Measurements from ENCODE around the gene DDAH2.

DNA sequence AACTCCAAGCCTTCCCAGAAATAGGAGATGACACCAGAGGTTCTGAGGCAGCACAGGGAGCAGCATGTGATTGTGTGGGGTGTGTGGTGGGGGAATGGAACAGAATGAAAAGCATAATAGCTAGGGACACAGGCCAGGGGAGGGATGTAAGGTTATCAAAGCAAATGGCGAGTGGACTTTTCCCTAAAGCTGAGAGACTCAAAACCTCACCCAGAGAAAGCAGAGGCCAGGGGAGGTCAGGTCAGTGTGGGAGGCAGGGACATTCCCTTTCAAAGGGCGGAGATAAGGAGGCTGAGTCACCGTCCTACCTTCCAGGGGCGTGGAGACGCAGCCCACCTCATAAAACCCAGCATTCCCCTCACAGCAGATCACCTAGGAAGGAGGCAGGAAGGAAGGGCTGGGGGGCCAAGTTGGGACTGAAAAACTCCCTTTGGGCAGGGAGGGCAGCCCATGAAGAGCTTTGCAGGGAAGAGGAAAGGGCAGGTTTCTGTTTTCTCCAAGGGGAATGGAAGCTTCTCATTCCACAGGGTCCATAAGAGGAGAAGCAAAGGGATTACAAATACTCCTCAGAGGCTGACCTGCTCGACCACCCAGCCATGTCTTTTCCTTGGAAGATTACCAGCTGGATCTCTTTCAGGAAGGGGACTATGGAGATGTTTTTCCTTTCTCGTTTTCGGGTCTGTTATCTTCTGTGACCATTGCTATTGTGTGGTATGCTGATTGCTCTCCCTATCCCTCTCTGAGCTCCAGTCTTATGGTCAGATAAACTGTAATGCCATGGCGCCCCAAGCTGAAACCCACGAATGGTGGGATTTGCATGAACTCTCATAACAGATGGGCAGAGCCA is 38.6 kb downstream of the DDAH2 start:
- TF ChIP-seq POLR2AphosphoS5 (IDR thresholded peaks at IDR 0.05; ENCODE audit: low read depth, low read length) (no peak), REST (IDR thresholded peaks at IDR 0.05; ENCODE audit: insufficient read depth in 1 of 2, low read depth in 2 of 2, low read length in 2 of 2) (no peak)
